GM18511 (cell line): ENCODE data around the gene TBC1D8B.
"Not testable (repeated sequence)": the region's sequence is repeated elsewhere in the genome, so short reads cannot be mapped to it uniquely, and the experiment has no call there.

ENCODE experiments used
- ATAC-seq: cut with Tn5 transposase; IDR thresholded peaks from one replicate; pipeline ENCODE4 v1.9.1; 2021; ENCODE audit warnings: mild to moderate bottlenecking, moderate library complexity; ENCODE audit not compliant: unreplicated experiment

The TBC1D8B gene

GRCh38 chrX:106802388-106803275, at the start of gene TBC1D8B:
TSS of gene TBC1D8B (plus strand) at chrX:106802673. CDS start at chrX:106802854, 181 bp downstream.
- peak; percentile 97 for ATAC-seq

- ATAC-seq: not testable (repeated sequence)
These were observed 33.2 kb upstream of the TBC1D8B start for GRCh38 chrX:106769288-106769687.

GRCh38 chrX:106774981-106775380, 27.5 kb upstream of the TBC1D8B start:
- ATAC-seq: no peak

GRCh38 chrX:106780264-106780663, 22.2 kb upstream of the TBC1D8B start:
- no peak for ATAC-seq

GRCh38 chrX:106780664-106781377, 21.7 kb upstream of the TBC1D8B start:
- no peak for ATAC-seq

- ATAC-seq: no peak
These were observed 18.8 kb upstream of the TBC1D8B start for GRCh38 chrX:106783716-106784115.

GRCh38 chrX:106791495-106791894, 11.0 kb upstream of the TBC1D8B start:
- ATAC-seq: no peak

GRCh38 chrX:106802063-106802387, 448 bp upstream of the TBC1D8B start:
- peak; percentile 36 for ATAC-seq

GRCh38 chrX:106811131-106811910, 8.8 kb downstream of the TBC1D8B start:
- no peak for ATAC-seq

GRCh38 chrX:106812930-106813329, 10.5 kb downstream of the TBC1D8B start:
- ATAC-seq: not testable (repeated sequence)

- not testable (repeated sequence) for ATAC-seq
These were observed 11.6 kb downstream of the TBC1D8B start for GRCh38 chrX:106814093-106814492.

GRCh38 chrX:106862972-106863688, 60.7 kb downstream of the TBC1D8B start:
- peak; percentile 94 for ATAC-seq

GRCh38 chrX:106863697-106864096, 61.2 kb downstream of the TBC1D8B start:
- ATAC-seq: no peak

GRCh38 chrX:106872796-106873195, 70.3 kb downstream of the TBC1D8B start:
- not testable (repeated sequence) for ATAC-seq

- ATAC-seq: no peak
These were observed 71.6 kb downstream of the TBC1D8B start for GRCh38 chrX:106874075-106874474.

- no peak for ATAC-seq
These were observed 72.7 kb downstream of the TBC1D8B start for GRCh38 chrX:106875151-106875550.

- no peak for ATAC-seq
These were observed 87.0 kb downstream of the TBC1D8B start for GRCh38 chrX:106889468-106889867.

GRCh38 chrX:106891762-106892460, 89.4 kb downstream of the TBC1D8B start:
- ATAC-seq: no peak

- ATAC-seq: peak; percentile 86
These were observed 92.0 kb downstream of the TBC1D8B start for GRCh38 chrX:106894392-106894909.

- no peak for ATAC-seq
These were observed 92.5 kb downstream of the TBC1D8B start for GRCh38 chrX:106894978-106895452.
